ENCODE results near the gene CNNM2. TPM values are rescaled to one million over a fixed set of nuclear protein-coding genes. Genes with fewer than 3 reads are reported as not detected.
A peak's percentile ranks its signal among the peaks of the same experiment; 100 is the strongest.

CNNM2 gene
- total RNA-seq, 1 experiment from 2014 or later = 23.5 TPM

DNA sequence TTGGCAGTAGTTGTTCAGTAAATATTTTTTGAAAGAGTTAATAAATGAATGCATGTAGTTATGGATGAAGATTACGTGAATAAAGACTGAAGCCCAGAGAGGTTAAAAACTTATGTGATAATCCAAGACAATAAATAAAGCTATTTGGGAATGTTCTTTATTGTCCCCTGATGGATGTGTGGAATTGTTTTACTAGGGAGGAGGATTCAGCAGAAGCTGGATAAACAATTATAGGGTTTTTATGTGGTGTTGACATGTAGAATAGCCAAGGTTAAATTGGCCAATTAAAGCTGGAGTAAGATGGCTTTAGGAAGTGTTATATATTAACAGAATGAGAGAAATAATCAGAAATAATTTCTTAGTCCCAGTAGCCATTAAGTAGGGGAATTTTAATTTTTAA, 66.0 kb downstream of the CNNM2 start:
- H3K27me3 Mint-ChIP-seq (ENCODE audit: low read depth) = no peaks in the 10 kb centered on the region
- H3K9me3 Mint-ChIP-seq = no peaks in the 10 kb centered on the region; the same call in 1 of the 2 replicates
- ATAC-seq (no peak), DNase-seq (ENCODE audit: low spot score) (no peak)
- no peak overlapping the region; the same call in 1 of the 2 replicates for H3K27ac Mint-ChIP-seq
- no peaks in the 10 kb centered on the region for H3K36me3 Mint-ChIP-seq
- H3K4me1 Mint-ChIP-seq = peaks cover 11% of the 10 kb centered on the region
- POLR2A ChIA-PET = no interaction called here
- CTCF ChIA-PET = no interaction called here
- TF ChIP-seq TEAD4 (CRISPR knock-in tag; IDR thresholded peaks at IDR 0.05) (no peak), GABPB1 (CRISPR knock-in tag; IDR thresholded peaks at IDR 0.05) (no peak), GTF2I (CRISPR knock-in tag; conservative IDR thresholded peaks at IDR 0.05) (no peak), ESRRA (CRISPR knock-in tag; IDR thresholded peaks at IDR 0.05; ENCODE audit: borderline replicate concordance) (no peak), NFYB (CRISPR knock-in tag; conservative IDR thresholded peaks at IDR 0.05; ENCODE audit: low read depth) (no peak), ARID4B (CRISPR knock-in tag; IDR thresholded peaks at IDR 0.05; ENCODE audit: borderline replicate concordance) (no peak), ATF1 (CRISPR knock-in tag; IDR thresholded peaks at IDR 0.05) (no peak), ZBTB21 (CRISPR knock-in tag; IDR thresholded peaks at IDR 0.05; ENCODE audit: borderline replicate concordance) (no peak), NFATC4 (CRISPR knock-in tag; IDR thresholded peaks at IDR 0.05) (no peak), ETV6 (CRISPR knock-in tag; IDR thresholded peaks at IDR 0.05) (no peak), FOXP1 (CRISPR knock-in tag; IDR thresholded peaks at IDR 0.05; ENCODE audit: borderline replicate concordance) (no peak), ZNF671 (CRISPR knock-in tag; IDR thresholded peaks at IDR 0.05) (no peak), ATF3 (CRISPR knock-in tag; conservative IDR thresholded peaks at IDR 0.05) (no peak)
- no peak overlapping the region for H3K4me3 Mint-ChIP-seq

DNA sequence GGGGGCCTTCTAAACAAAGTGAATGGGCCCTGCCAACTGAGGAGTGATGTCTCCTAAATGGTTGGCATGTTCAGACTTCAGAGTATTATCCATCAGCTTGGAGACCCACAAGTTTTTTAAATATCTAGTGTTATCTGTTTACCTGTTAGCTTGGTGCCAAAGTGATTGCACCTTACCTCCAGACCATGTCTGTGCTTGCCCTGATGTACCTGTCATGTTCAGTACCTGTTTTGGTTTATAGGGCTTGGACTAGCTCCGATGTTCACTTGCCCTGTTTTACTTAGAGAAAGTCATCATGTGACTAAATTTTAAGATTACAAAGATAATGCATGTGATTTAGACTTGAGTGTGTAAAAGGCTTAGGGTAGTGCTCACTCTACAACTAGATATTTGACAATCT, 67.7 kb downstream of the CNNM2 start:
- ChIA-PET CTCF (interaction anchor here (1.0 to 1.5 kb wide), 2 partner anchors 68 to 84 kb away, joined by 3 to 4 read pairs; partner anchors contain the start of gene CNNM2), POLR2A (no interaction called here)
- ATAC-seq = no peak
- no peaks in the 10 kb centered on the region for H3K27me3 Mint-ChIP-seq (ENCODE audit: low read depth)
- H3K36me3 Mint-ChIP-seq = no peaks in the 10 kb centered on the region
- peaks cover 14% of the 10 kb centered on the region for H3K4me1 Mint-ChIP-seq
- H3K4me3 Mint-ChIP-seq = no peak overlapping the region
- no peak for DNase-seq (ENCODE audit: low spot score)
- no peaks in the 10 kb centered on the region for H3K9me3 Mint-ChIP-seq
- H3K27ac Mint-ChIP-seq = 0 out of 2 replicates have a peak overlapping the region, but pooled peaks have one; percentile 37
- TF ChIP-seq USF2 (CRISPR knock-in tag; IDR thresholded peaks at IDR 0.05) (no peak), ARID4B (CRISPR knock-in tag; IDR thresholded peaks at IDR 0.05; ENCODE audit: borderline replicate concordance) (no peak), NFYB (CRISPR knock-in tag; conservative IDR thresholded peaks at IDR 0.05; ENCODE audit: low read depth) (no peak), ZNF317 (CRISPR knock-in tag; IDR thresholded peaks at IDR 0.05; ENCODE audit: borderline replicate concordance, low read depth) (no peak), TEAD1 (CRISPR knock-in tag; IDR thresholded peaks at IDR 0.05) (no peak), JAZF1 (CRISPR knock-in tag; IDR thresholded peaks at IDR 0.05) (no peak), SMAD3 (CRISPR knock-in tag; IDR thresholded peaks at IDR 0.05; ENCODE audit: borderline replicate concordance) (no peak), TP53 (CRISPR knock-in tag; IDR thresholded peaks at IDR 0.05) (no peak), FOXJ3 (CRISPR knock-in tag; IDR thresholded peaks at IDR 0.05; ENCODE audit: borderline replicate concordance) (no peak), FOXP1 (CRISPR knock-in tag; IDR thresholded peaks at IDR 0.05; ENCODE audit: borderline replicate concordance) (no peak), ZNF219 (CRISPR knock-in tag; IDR thresholded peaks at IDR 0.05; ENCODE audit: borderline replicate concordance) (no peak), ELF4 (CRISPR knock-in tag; IDR thresholded peaks at IDR 0.05; ENCODE audit: low read depth) (no peak), MXD4 (CRISPR knock-in tag; IDR thresholded peaks at IDR 0.05; ENCODE audit: borderline replicate concordance) (no peak)
- TF ChIP-seq, protein P1, sequence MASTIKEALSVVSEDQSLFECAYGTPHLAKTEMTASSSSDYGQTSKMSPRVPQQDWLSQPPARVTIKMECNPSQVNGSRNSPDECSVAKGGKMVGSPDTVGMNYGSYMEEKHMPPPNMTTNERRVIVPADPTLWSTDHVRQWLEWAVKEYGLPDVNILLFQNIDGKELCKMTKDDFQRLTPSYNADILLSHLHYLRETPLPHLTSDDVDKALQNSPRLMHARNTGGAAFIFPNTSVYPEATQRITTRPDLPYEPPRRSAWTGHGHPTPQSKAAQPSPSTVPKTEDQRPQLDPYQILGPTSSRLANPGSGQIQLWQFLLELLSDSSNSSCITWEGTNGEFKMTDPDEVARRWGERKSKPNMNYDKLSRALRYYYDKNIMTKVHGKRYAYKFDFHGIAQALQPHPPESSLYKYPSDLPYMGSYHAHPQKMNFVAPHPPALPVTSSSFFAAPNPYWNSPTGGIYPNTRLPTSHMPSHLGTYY (CRISPR knock-in tag; IDR thresholded peaks at IDR 0.05) = no peak

Measured in WTC11 (cell line).